DOHH2 (cell line): ENCODE measurements around the gene CAB39L.

ENCODE experiments used
- H3F3A ChIP-seq: fragments of 200-600 bp; sonication (generic), shearing (Covaris generic); 2 replicates; pipeline ENCODE4 v1.6.0; 2016; ENCODE audit warnings: antibody characterized with exemption, mild to moderate bottlenecking; ENCODE audit not compliant: control insufficient read depth, insufficient read depth
- H3K27ac ChIP-seq: fragments of 200-600 bp; sonication (generic); 2 replicates; pipeline ENCODE4 v1.5.1; 2014; ENCODE audit warnings: low read depth, mild to moderate bottlenecking, low read length, moderate library complexity
- H3K27me3 ChIP-seq: fragments of 200-600 bp; sonication (generic); 2 replicates; pipeline ENCODE4 v1.6.1; 2014; ENCODE audit warnings: mild to moderate bottlenecking, low read length, mixed read lengths; ENCODE audit not compliant: control insufficient read depth
- H3K36me3 ChIP-seq: fragments of 200-600 bp; sonication (generic); 2 replicates; pipeline ENCODE4 v1.6.1; 2014; ENCODE audit warnings: mild to moderate bottlenecking, low read length, moderate library complexity, mixed read lengths; ENCODE audit not compliant: control insufficient read depth
- H3K4me1 ChIP-seq: fragments of 200-600 bp; sonication (generic); 2 replicates; pipeline ENCODE4 v1.6.1; 2014; ENCODE audit warnings: mild to moderate bottlenecking, low read length, mixed read lengths; ENCODE audit not compliant: control insufficient read depth
- H3K4me2 ChIP-seq: fragments of 200-600 bp; sonication (generic); 2 replicates; pipeline ENCODE4 v1.6.0; 2014; ENCODE audit warnings: mild to moderate bottlenecking, low read length, moderate library complexity
- H3K4me3 ChIP-seq: fragments of 200-600 bp; sonication (generic); 2 replicates; pipeline ENCODE4 v1.5.1; 2014; ENCODE audit warnings: mild to moderate bottlenecking, low read length, mixed read lengths
- H3K79me2 ChIP-seq: fragments of 200-600 bp; sonication (generic); 2 replicates; pipeline ENCODE4 v1.6.1; 2014; ENCODE audit warnings: mild to moderate bottlenecking, low read length, mixed read lengths; ENCODE audit not compliant: control insufficient read depth
- H3K9me2 ChIP-seq: fragments of 200-600 bp; sonication (generic); replicated peaks from 2 replicates; pipeline ENCODE4 v1.6.1; 2014; ENCODE audit warnings: mild to moderate bottlenecking, low read length, mixed read lengths; ENCODE audit not compliant: control insufficient read depth
- H3K9me3 ChIP-seq: fragments of 200-600 bp; sonication (generic); 2 replicates; pipeline ENCODE4 v1.6.1; 2014; ENCODE audit warnings: antibody characterized with exemption, low read length, mixed read lengths; ENCODE audit not compliant: control insufficient read depth, insufficient read depth
- H4K20me1 ChIP-seq: fragments of 200-600 bp; sonication (generic); 2 replicates; pipeline ENCODE4 v1.6.0; 2014; ENCODE audit warnings: low read depth, mild to moderate bottlenecking, antibody characterized with exemption, low read length, moderate library complexity; ENCODE audit not compliant: control insufficient read depth, insufficient read depth
- EZH2phosphoT487 ChIP-seq: fragments of 200-600 bp; sonication (generic); IDR thresholded peaks from 2 replicates; pipeline ENCODE4 v1.6.1; 2017; ENCODE audit warnings: borderline replicate concordance, mild to moderate bottlenecking, antibody characterized with exemption, low read length, moderate library complexity, mixed read lengths
- TF ChIP-seq, protein P1 (sequence below): fragments of 200-600 bp; sonication (generic); IDR thresholded peaks from one replicate; pipeline ENCODE4 v1.5.1; 2014; ENCODE audit warnings: antibody characterized with exemption, mild to moderate bottlenecking, low read depth, low read length; ENCODE audit not compliant: poor library complexity, severe bottlenecking

The CAB39L gene

DNA sequence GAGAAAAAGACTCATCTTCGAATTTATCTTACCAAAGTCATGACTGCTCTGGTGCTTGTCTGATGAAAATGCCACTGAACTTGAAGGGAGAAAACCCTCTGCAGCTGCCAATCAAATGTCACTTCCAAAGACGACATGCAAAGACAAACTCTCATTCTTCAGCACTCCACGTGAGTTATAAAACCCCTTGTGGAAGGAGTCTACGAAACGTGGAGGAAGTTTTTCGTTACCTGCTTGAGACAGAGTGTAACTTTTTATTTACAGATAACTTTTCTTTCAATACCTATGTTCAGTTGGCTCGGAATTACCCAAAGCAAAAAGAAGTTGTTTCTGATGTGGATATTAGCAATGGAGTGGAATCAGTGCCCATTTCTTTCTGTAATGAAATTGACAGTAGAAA lies 32.7 kb upstream of the CAB39L start:
- H3K36me3 ChIP-seq = peaks cover 85% of the 10 kb centered on the region
- no peak overlapping the region for H3K4me3 ChIP-seq
- H3K79me2 ChIP-seq = no peaks in the 10 kb centered on the region
- no peaks in the 10 kb centered on the region for H3K9me2 ChIP-seq
- H3K9me3 ChIP-seq = no peaks in the 10 kb centered on the region
- H3K4me1 ChIP-seq = no peaks in the 10 kb centered on the region
- no peak overlapping the region for H3K27ac ChIP-seq
- no peaks in the 10 kb centered on the region for H4K20me1 ChIP-seq
- 0 out of 2 replicates have a peak, but pooled peaks cover 2% of the 10 kb centered on the region for H3F3A ChIP-seq
- no peak for TF ChIP-seq EZH2phosphoT487
- TF ChIP-seq, protein P1, sequence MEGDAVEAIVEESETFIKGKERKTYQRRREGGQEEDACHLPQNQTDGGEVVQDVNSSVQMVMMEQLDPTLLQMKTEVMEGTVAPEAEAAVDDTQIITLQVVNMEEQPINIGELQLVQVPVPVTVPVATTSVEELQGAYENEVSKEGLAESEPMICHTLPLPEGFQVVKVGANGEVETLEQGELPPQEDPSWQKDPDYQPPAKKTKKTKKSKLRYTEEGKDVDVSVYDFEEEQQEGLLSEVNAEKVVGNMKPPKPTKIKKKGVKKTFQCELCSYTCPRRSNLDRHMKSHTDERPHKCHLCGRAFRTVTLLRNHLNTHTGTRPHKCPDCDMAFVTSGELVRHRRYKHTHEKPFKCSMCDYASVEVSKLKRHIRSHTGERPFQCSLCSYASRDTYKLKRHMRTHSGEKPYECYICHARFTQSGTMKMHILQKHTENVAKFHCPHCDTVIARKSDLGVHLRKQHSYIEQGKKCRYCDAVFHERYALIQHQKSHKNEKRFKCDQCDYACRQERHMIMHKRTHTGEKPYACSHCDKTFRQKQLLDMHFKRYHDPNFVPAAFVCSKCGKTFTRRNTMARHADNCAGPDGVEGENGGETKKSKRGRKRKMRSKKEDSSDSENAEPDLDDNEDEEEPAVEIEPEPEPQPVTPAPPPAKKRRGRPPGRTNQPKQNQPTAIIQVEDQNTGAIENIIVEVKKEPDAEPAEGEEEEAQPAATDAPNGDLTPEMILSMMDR = no peak
- H3K4me2 ChIP-seq = no peak overlapping the region
- H3K27me3 ChIP-seq = no peaks in the 10 kb centered on the region

DNA sequence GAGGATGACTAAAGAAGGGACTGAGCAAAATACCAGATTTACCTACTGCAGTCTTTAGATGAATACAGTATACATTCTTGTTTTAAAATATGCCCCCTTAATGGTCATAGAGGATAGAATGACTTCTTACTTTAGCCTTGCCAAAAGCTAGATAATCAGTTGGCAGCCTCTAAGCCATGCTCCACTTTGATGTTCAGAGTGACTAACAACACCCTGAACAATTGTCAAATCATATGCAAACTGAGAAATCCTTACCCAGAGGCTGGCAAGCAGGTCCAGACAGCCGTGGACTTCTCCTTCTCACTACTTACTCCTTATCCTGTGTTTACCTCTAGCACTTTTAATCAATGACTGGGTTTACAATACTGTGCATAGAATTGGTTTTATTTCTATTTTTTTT lies 28.3 kb upstream of the CAB39L start:
- Histone ChIP-seq H3K9me2 (no peaks in the 10 kb centered on the region), H3K4me3 (no peak overlapping the region), H3K9me3 (no peaks in the 10 kb centered on the region), H3K27ac (no peak overlapping the region), H3K4me1 (no peaks in the 10 kb centered on the region), H3F3A (no peaks in the 10 kb centered on the region), H3K36me3 (peaks cover 82% of the 10 kb centered on the region), H3K27me3 (no peaks in the 10 kb centered on the region), H4K20me1 (no peaks in the 10 kb centered on the region), H3K4me2 (no peak overlapping the region), H3K79me2 (no peaks in the 10 kb centered on the region)
- TF ChIP-seq, protein P1 = no peak
- no peak for TF ChIP-seq EZH2phosphoT487

- H3K36me3 ChIP-seq = peaks cover 81% of the 10 kb centered on the region
- no peaks in the 10 kb centered on the region for H3K27me3 ChIP-seq
- H3K27ac ChIP-seq = no peak overlapping the region
- peaks cover 4% of the 10 kb centered on the region; the same call in 1 of the 2 replicates for H3K9me3 ChIP-seq
- H3K4me1 ChIP-seq = no peaks in the 10 kb centered on the region
- no peaks in the 10 kb centered on the region for H4K20me1 ChIP-seq
- no peaks in the 10 kb centered on the region for H3K79me2 ChIP-seq
- no peak overlapping the region for H3K4me3 ChIP-seq
- no peak overlapping the region for H3K4me2 ChIP-seq
- no peaks in the 10 kb centered on the region for H3F3A ChIP-seq
- H3K9me2 ChIP-seq = no peaks in the 10 kb centered on the region
- no peak for TF ChIP-seq EZH2phosphoT487
- TF ChIP-seq, protein P1 = no peak
Observed at GRCh38 chr13:49466292-49466838, 22.5 kb upstream of the CAB39L start.
